ENCODE measurements around the gene GET4. TPM values are rescaled to one million over a fixed set of nuclear protein-coding genes. Genes with fewer than 3 reads are reported as not detected.
A peak's percentile ranks its signal among the peaks of the same experiment; 100 is the strongest.
"Not testable (repeated sequence)": the region's sequence is repeated elsewhere in the genome, so short reads cannot be mapped to it uniquely, and the experiment has no call there.

Gene GET4
- total RNA-seq, 1 donor from 2014 or later = 4.2 TPM

GRCh38 chr7:921071-921461 lies 44.7 kb downstream of the GET4 start:
- Histone ChIP-seq H3K36me3 (peaks cover 0 to 2% of the 10 kb centered on the region in 2 donors), H3K4me3 (no peak overlapping the region), H3K9me3 (no peaks in the 10 kb centered on the region), H3K4me1 (peaks cover 3% of the 10 kb centered on the region in 2 donors), H3K27ac (no peak overlapping the region), H3K27me3 (no peaks in the 10 kb centered on the region)
- peak; percentile 6 to 58 for DNase-seq (ENCODE audit: low spot score in 2 of 2)
- intact Hi-C loops (cut with DNase I) = no loop called here
- no peak for TF ChIP-seq CTCF (IDR thresholded peaks at IDR 0.05)

GRCh38 chr7:921581-922333 lies 45.4 kb downstream of the GET4 start:
- TF ChIP-seq CTCF (IDR thresholded peaks at IDR 0.05) = no peak
- intact Hi-C loops (cut with DNase I) = no loop called here
- Histone ChIP-seq H3K27ac (no peak overlapping the region), H3K36me3 (peaks cover 0 to 2% of the 10 kb centered on the region in 2 donors), H3K4me1 (peaks cover 3% of the 10 kb centered on the region in 2 donors), H3K27me3 (no peaks in the 10 kb centered on the region), H3K9me3 (no peaks in the 10 kb centered on the region), H3K4me3 (no peak overlapping the region)
- DNase-seq (ENCODE audit: low spot score in 2 of 2) = peak; percentile 8 to 61

GRCh38 chr7:922334-923107 lies 46.2 kb downstream of the GET4 start:
- intact Hi-C loops (cut with DNase I) = no loop called here
- H3K4me3 ChIP-seq = no peak overlapping the region
- no peaks in the 10 kb centered on the region for H3K9me3 ChIP-seq
- TF ChIP-seq CTCF (IDR thresholded peaks at IDR 0.05) = no peak
- no peak overlapping the region for H3K27ac ChIP-seq
- no peaks in the 10 kb centered on the region for H3K27me3 ChIP-seq
- peaks cover 3% of the 10 kb centered on the region in 2 donors for H3K4me1 ChIP-seq
- DNase-seq (ENCODE audit: low spot score in 2 of 2) = peak; percentile 5 to 61
- peaks cover 0 to 2% of the 10 kb centered on the region in 2 donors for H3K36me3 ChIP-seq

- intact Hi-C loops (cut with DNase I) = no loop called here
- Histone ChIP-seq H3K4me1 (peaks cover 3% of the 10 kb centered on the region in 2 donors), H3K27ac (no peak overlapping the region), H3K4me3 (no peak overlapping the region), H3K36me3 (no peaks in the 10 kb centered on the region), H3K9me3 (no peaks in the 10 kb centered on the region), H3K27me3 (no peaks in the 10 kb centered on the region)
- no peak for TF ChIP-seq CTCF (IDR thresholded peaks at IDR 0.05)
- DNase-seq (ENCODE audit: low spot score in 2 of 2) = peak; percentile 79 to 88
Observed at GRCh38 chr7:923108-924041, 47.0 kb downstream of the GET4 start.

GRCh38 chr7:924042-924441 lies 47.7 kb downstream of the GET4 start:
- intact Hi-C loops (cut with DNase I); H3K4me3 ChIP-seq; H3K9me3 ChIP-seq; H3K27ac ChIP-seq; H3K4me1 ChIP-seq; H3K27me3 ChIP-seq; H3K36me3 ChIP-seq: not testable (repeated sequence)
- DNase-seq (ENCODE audit: low spot score in 2 of 2) = peak in 1 of 2 donors; percentile 50
